Testis (tissue), 2 donors: ENCODE data around the gene BSND.

Experiments used
- CTCF ChIP-seq, 3 experiments: fragments of 450-650 bp in 2 of 3; fragments of 200-600 bp in 1 of 3; sonication (generic) in 1 of 3; IDR thresholded peaks; one replicate each; pipeline ENCODE4 v1.5.1; 2016 to 2019; ENCODE audit warnings: antibody characterized with exemption in 3 of 3, mild to moderate bottlenecking in 2 of 3, moderate library complexity in 1 of 3
- POLR2A ChIP-seq: fragments of 450-650 bp; IDR thresholded peaks from one replicate; pipeline ENCODE4 v1.6.1; 2017; ENCODE audit warnings: antibody characterized with exemption, mild to moderate bottlenecking, moderate library complexity

- TF ChIP-seq CTCF (IDR thresholded peaks at IDR 0.05) (no peak), POLR2A (no peak)
Observed at GRCh38 chr1:54988975-54989374, 9.8 kb upstream of the BSND start.
